ENCODE measurements around the gene TASP1.

DNA sequence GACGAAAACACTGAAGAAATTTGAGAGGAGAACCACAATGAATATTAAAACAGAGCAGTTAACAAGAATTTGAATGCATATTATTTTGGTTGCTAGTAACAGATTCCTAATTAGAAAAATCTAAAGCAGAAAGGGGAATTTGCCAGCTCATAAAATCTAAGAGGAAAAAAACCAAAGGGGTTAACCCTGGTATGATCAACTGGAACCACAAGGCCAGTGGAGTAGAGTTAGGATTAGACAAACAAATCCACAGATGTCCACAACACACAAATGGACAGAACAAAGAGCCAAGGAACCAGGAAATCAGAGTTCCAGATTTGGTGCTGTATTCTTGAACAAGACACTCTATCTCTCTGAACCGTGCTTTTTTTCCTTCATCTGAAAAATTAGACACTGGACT, 195.0 kb downstream of the TASP1 start:
- TF ChIP-seq, protein P1, sequence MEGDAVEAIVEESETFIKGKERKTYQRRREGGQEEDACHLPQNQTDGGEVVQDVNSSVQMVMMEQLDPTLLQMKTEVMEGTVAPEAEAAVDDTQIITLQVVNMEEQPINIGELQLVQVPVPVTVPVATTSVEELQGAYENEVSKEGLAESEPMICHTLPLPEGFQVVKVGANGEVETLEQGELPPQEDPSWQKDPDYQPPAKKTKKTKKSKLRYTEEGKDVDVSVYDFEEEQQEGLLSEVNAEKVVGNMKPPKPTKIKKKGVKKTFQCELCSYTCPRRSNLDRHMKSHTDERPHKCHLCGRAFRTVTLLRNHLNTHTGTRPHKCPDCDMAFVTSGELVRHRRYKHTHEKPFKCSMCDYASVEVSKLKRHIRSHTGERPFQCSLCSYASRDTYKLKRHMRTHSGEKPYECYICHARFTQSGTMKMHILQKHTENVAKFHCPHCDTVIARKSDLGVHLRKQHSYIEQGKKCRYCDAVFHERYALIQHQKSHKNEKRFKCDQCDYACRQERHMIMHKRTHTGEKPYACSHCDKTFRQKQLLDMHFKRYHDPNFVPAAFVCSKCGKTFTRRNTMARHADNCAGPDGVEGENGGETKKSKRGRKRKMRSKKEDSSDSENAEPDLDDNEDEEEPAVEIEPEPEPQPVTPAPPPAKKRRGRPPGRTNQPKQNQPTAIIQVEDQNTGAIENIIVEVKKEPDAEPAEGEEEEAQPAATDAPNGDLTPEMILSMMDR (IDR thresholded peaks at IDR 0.05), result no peak
- TF ChIP-seq, protein P2, sequence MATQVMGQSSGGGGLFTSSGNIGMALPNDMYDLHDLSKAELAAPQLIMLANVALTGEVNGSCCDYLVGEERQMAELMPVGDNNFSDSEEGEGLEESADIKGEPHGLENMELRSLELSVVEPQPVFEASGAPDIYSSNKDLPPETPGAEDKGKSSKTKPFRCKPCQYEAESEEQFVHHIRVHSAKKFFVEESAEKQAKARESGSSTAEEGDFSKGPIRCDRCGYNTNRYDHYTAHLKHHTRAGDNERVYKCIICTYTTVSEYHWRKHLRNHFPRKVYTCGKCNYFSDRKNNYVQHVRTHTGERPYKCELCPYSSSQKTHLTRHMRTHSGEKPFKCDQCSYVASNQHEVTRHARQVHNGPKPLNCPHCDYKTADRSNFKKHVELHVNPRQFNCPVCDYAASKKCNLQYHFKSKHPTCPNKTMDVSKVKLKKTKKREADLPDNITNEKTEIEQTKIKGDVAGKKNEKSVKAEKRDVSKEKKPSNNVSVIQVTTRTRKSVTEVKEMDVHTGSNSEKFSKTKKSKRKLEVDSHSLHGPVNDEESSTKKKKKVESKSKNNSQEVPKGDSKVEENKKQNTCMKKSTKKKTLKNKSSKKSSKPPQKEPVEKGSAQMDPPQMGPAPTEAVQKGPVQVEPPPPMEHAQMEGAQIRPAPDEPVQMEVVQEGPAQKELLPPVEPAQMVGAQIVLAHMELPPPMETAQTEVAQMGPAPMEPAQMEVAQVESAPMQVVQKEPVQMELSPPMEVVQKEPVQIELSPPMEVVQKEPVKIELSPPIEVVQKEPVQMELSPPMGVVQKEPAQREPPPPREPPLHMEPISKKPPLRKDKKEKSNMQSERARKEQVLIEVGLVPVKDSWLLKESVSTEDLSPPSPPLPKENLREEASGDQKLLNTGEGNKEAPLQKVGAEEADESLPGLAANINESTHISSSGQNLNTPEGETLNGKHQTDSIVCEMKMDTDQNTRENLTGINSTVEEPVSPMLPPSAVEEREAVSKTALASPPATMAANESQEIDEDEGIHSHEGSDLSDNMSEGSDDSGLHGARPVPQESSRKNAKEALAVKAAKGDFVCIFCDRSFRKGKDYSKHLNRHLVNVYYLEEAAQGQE (IDR thresholded peaks at IDR 0.05; ENCODE audit: insufficient read depth in 1 of 2, low read depth in 2 of 2, low read length in 1 of 2), result no peak

Measured in Panc1 (cell line).